ENCODE measurements around the gene NAV2.

The NAV2 gene

GRCh38 chr11:20084921-20085814, 372.5 kb downstream of the NAV2 start:
- FAIRE-seq, result no peak
- DNase-seq (ENCODE audit: insufficient read length, low spot score), result no peak
- no peak for TF ChIP-seq POLR2A (IDR thresholded peaks at IDR 0.05; ENCODE audit: low read depth, low read length)

GRCh38 chr11:20085918-20086317, 373.3 kb downstream of the NAV2 start:
- TF ChIP-seq POLR2A (IDR thresholded peaks at IDR 0.05; ENCODE audit: low read depth, low read length), result no peak
- no peak for FAIRE-seq
- no peak for DNase-seq (ENCODE audit: insufficient read length, low spot score)

DNA sequence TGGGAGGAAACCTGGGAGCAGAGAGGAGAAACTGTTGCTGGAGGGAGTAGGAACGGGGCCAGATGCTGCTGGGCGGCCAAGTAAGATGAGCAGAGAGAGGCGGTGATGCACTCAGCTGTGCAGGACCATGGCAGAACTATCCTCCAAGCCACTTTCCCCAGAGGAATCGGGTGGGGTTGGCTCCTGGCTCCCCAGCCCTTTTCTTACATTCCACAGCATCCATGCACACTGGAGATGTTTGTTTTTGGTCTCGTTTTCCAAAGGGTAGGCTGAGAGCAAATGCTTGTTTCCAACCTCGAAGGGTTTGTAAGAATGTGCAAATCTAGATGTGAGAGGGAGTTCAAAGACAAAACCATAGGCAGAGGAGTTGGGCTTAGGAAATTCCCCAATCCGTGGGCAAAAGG, 374.5 kb downstream of the NAV2 start:
- no peak for FAIRE-seq
- TF ChIP-seq POLR2A (IDR thresholded peaks at IDR 0.05; ENCODE audit: low read depth, low read length), result no peak
- DNase-seq (ENCODE audit: insufficient read length, low spot score), result no peak

- DNase-seq (ENCODE audit: insufficient read length, low spot score) (no peak), FAIRE-seq (no peak)
- no peak for TF ChIP-seq POLR2A (IDR thresholded peaks at IDR 0.05; ENCODE audit: low read depth, low read length)
Measured at GRCh38 chr11:20088397-20089225, 376.0 kb downstream of the NAV2 start.

GRCh38 chr11:20089367-20089766, 376.7 kb downstream of the NAV2 start:
- FAIRE-seq (no peak), DNase-seq (ENCODE audit: insufficient read length, low spot score) (no peak)
- TF ChIP-seq POLR2A (IDR thresholded peaks at IDR 0.05; ENCODE audit: low read depth, low read length), result no peak

GRCh38 chr11:20089796-20090653, 377.4 kb downstream of the NAV2 start:
- FAIRE-seq (no peak), DNase-seq (ENCODE audit: insufficient read length, low spot score) (no peak)
- no peak for TF ChIP-seq POLR2A (IDR thresholded peaks at IDR 0.05; ENCODE audit: low read depth, low read length)

GRCh38 chr11:20090654-20091374, 378.2 kb downstream of the NAV2 start:
- no peak for TF ChIP-seq POLR2A (IDR thresholded peaks at IDR 0.05; ENCODE audit: low read depth, low read length)
- FAIRE-seq, result no peak
- DNase-seq (ENCODE audit: insufficient read length, low spot score), result no peak

DNA sequence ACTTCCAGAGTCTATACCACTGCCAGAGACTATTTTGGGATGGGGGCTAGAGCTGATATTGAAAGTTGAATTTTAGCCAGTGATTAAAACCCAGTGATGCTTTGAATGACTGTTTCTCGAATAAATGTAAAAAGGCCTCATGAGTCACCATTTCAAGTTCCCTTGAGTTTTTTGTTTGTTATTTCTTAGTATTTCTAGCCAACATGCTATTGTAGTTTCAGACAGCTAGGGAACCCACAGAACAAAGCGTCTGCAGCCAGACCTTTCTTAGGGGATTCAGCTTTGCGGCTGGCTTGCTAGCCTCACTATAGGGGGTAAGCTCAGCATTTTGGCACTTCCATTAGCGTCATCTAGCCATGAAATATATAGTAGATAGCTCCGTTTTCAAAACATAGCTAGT, 381.1 kb downstream of the NAV2 start:
- FAIRE-seq (no peak), DNase-seq (ENCODE audit: insufficient read length, low spot score) (no peak)
- TF ChIP-seq POLR2A (IDR thresholded peaks at IDR 0.05; ENCODE audit: low read depth, low read length), result no peak

- DNase-seq (ENCODE audit: insufficient read length, low spot score), result no peak
- no peak for FAIRE-seq
- TF ChIP-seq POLR2A (IDR thresholded peaks at IDR 0.05; ENCODE audit: low read depth, low read length), result no peak
Measured at GRCh38 chr11:20095189-20095588, 382.6 kb downstream of the NAV2 start.

- FAIRE-seq, result no peak
- DNase-seq (ENCODE audit: insufficient read length, low spot score), result no peak
- TF ChIP-seq POLR2A (IDR thresholded peaks at IDR 0.05; ENCODE audit: low read depth, low read length), result no peak
Measured at GRCh38 chr11:20097319-20098221, 384.9 kb downstream of the NAV2 start.

DNA sequence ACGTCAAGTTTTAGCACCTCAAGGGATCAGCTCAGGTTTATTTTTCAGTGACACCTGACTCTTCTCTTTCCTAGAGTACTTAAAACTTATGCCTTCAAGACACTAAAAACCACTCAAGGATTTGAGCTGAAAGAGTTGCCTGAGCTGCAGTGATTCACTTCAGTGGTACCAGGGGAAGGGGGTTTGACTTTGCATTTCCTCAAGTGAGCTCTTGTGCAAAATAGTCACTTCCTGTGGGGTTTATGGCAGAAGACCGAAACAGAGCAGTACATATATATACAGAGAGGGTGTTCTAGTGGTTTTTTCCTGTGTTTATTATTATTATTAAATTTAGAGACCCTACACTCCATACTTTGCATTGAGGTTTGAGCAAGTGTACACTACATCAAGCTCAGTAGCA, 386.9 kb downstream of the NAV2 start:
- no peak for TF ChIP-seq POLR2A (IDR thresholded peaks at IDR 0.05; ENCODE audit: low read depth, low read length)
- DNase-seq (ENCODE audit: insufficient read length, low spot score), result no peak
- FAIRE-seq, result no peak

DNA sequence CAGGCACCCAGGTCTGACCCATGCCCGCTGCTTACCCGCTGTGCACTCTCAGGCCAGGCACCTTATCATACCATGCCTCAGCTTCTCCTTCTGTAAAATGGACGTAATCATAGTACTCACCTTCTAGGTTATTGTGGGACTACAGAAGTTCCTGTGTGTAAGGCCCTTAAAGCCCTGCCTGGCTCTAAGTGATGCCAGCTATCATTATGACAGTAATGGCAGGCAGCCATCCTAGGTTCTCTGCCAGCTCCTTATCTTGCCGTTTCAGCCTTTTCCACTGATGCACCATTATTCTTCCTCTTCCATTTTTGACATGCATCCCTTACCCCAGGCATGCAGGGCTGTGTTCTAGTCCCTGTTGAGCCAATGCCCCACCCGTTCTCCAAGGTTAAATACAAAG, 389.8 kb downstream of the NAV2 start:
- DNase-seq (ENCODE audit: insufficient read length, low spot score) (no peak), FAIRE-seq (no peak)
- TF ChIP-seq POLR2A (IDR thresholded peaks at IDR 0.05; ENCODE audit: low read depth, low read length), result no peak

All from H54 (cell line).